22Rv1 (cell line): ENCODE results near the gene GARIN5B.
"Not testable (repeated sequence)": the region's sequence is repeated elsewhere in the genome, so short reads cannot be mapped to it uniquely, and the experiment has no call there.

Source experiments
- H3K27ac ChIP-seq: fragments of 450-650 bp; 2 replicates; pipeline ENCODE4 v1.5.1; 2017
- ZFX ChIP-seq: fragments of 450-650 bp; IDR thresholded peaks from 2 replicates; pipeline ENCODE4 v1.6.1; 2017; ENCODE audit warnings: antibody characterized with exemption, borderline replicate concordance
- TF ChIP-seq, protein P1 (sequence below): fragments of 450-650 bp; IDR thresholded peaks from 2 replicates; pipeline ENCODE4 v1.5.1; 2017; ENCODE audit warnings: mild to moderate bottlenecking

Gene GARIN5B

DNA sequence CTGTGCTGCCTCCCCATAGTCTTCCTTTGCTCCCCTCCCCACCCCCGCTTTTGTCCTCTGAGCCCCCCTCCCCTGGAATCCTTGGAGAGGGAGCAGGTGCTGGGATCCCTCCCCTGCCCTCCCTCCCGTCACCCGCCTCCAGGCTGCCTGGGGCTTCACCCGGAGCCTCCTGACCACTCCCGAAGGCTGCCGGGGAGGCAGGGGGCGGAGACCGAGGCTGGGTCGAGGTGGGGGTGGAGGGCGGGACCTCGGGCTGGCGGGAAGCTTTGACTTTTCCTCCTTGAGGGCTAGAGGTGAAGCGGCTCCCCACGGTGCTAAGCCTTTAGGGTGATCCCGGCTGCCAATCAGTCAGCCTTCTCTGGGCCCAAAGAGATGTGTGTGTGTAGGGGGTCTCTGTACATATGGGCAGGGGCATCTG lies 21.9 kb downstream of the GARIN5B start:
- TF ChIP-seq, protein P1, sequence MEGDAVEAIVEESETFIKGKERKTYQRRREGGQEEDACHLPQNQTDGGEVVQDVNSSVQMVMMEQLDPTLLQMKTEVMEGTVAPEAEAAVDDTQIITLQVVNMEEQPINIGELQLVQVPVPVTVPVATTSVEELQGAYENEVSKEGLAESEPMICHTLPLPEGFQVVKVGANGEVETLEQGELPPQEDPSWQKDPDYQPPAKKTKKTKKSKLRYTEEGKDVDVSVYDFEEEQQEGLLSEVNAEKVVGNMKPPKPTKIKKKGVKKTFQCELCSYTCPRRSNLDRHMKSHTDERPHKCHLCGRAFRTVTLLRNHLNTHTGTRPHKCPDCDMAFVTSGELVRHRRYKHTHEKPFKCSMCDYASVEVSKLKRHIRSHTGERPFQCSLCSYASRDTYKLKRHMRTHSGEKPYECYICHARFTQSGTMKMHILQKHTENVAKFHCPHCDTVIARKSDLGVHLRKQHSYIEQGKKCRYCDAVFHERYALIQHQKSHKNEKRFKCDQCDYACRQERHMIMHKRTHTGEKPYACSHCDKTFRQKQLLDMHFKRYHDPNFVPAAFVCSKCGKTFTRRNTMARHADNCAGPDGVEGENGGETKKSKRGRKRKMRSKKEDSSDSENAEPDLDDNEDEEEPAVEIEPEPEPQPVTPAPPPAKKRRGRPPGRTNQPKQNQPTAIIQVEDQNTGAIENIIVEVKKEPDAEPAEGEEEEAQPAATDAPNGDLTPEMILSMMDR: no peak
- no peak for TF ChIP-seq ZFX
- peak overlapping the region; percentile 97 for H3K27ac ChIP-seq

DNA sequence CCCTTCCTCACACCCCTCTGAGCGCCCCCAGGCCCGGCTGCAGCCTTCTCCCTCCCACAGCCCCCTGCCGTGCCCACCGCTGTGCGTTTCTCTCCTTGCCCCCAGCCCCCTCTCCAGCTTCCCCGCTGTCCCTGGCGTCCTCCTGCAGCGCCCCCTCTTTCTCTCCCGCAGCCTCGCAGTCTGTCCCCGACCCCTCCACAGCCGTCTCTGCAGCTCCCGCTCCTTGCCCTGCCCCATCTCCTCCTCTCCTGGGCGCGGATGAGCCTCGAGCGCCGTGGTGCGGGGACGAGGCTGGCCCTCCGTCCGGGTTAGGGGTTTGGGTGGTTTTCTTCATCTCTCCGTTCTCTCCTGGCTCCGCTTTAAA lies 22.3 kb downstream of the GARIN5B start:
- TF ChIP-seq, protein P1: no peak
- no peak for TF ChIP-seq ZFX
- peak overlapping the region; percentile 97 for H3K27ac ChIP-seq

DNA sequence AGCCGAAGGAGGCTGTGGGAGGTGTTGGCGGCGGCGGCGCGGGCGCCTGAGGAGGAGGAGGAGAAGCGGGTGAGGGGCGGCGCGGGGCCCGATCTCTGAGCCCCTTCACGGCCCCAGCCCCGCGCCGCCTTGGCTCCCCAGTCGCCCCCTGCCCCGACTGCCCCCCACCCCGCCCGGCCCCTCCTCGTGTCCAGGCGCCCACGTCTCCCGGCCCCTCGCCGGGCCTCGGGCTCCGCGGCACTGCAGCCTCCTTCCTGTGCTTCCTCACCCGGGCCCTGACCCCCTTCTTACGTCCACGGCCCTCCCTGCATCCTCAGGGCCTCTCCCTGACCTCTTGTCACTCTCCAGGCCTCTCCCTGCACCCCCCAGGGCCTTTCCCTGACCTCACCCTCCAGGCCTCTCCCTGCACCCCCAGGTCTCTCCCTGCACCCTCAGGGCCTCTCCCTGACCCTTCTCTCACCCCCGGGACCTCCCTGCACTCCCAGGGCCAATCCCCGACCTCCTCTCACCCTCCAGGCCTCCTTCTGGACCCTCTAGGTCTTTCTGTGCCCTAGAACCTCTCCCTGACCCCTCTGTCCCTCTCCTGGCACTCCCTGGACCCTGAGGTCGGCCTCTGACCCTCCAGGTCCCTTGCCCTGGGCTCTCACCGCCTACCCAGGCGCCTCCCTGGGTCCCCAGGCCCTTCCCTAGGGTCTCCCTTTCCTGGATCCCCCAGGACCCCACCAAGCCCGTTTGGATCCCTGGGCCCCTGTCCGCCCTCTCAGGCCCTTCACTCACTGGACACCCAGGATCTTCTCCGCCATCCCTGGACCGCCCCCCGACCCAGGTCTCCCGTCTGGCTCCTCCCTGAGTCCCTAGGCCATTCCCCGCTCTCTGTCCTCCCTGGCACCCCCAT lies 22.9 kb downstream of the GARIN5B start:
- H3K27ac ChIP-seq: peak overlapping the region; percentile 97
- TF ChIP-seq, protein P1: no peak
- TF ChIP-seq ZFX: no peak

DNA sequence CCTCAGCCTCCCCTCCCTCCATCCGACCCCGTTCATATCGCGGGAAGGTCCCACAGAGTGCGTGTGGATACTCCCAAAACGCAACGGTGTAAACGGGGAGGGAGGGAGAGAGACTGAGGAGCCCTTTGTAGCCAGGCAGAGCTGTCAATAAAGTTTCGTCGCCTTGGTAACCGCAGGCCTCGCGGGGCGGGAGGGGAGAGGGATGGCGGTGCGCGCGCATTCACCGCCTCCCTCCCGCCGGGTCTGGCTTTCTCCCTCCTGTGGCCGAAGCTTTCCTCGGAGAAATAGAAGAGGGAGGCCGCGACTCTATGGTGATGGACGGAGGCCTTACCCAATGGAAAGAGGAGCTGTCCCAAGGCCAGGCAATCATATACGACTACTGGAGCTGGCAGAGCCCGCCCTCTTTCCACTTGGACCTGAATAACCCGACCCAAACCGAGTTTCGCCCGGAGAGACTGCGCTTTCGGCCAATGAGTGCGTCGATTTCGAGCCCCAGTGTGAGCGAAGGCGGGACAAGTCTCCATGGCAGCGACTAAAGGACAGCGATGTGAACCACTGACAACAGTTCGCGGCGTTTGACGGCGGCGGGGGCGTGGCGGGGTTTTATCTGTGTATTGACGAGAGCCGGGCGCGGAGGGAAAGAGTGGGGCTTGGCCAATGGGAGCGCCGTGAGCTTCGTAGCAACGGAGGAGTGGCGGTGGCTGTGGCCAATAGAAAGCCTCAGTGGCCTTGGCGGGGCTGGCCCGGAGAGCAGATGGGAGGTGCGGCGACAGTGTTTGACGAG lies 23.8 kb downstream of the GARIN5B start, which contains the start of gene KMT5C:
KMT5C (plus strand) TSS at position 772 of the 784 bp plus-strand sequence. CDS start 2,061 bp downstream, outside the sequence.
- TF ChIP-seq, protein P1: peak; percentile 34; the same call in 1 of the 2 replicates
- no peak for TF ChIP-seq ZFX
- peak within 1 kb of the TSS; percentile 97 for H3K27ac ChIP-seq

DNA sequence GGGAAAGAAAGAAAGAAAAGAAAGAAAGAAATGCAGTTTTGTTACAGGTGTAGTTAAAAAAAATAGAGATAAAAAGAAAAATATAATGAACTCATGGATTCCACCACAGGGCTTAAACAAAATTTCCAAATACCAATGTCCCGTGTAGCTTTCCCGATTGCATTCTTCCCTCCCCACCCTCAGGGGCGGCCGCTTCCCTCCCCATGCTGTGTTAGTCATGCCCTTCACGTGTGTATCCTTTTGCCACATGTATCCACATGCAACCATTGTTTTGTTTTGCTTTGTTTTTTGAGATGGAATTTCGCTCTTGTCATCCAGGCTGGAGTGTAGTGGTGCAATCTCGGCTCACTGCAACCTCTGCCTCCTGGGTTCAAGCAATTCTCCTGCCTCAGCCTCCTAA lies 27.0 kb downstream of the GARIN5B start:
- TF ChIP-seq ZFX: no peak
- TF ChIP-seq, protein P1: no peak
- H3K27ac ChIP-seq: no peak overlapping the region

DNA sequence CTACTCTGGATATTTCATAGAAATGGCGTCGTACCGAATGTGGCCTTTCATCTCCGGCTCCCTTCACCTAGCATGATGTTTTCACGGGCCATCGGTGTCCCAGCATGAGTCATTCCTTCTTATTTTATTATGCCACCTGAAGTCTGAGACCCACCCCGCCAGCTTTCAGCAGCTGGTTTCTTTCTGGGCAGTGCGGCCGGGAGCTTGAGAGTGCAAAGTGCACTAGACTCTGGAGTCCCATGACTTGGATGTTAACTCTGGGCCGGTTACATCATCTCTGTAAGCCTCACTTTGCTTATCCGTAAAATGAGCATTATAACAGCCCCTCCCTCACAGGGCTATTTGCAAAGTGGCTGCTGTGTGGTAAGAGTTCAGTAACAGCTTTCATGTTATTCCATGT lies 29.2 kb downstream of the GARIN5B start:
- TF ChIP-seq, protein P1: no peak
- no peak for TF ChIP-seq ZFX
- H3K27ac ChIP-seq: no peak overlapping the region

DNA sequence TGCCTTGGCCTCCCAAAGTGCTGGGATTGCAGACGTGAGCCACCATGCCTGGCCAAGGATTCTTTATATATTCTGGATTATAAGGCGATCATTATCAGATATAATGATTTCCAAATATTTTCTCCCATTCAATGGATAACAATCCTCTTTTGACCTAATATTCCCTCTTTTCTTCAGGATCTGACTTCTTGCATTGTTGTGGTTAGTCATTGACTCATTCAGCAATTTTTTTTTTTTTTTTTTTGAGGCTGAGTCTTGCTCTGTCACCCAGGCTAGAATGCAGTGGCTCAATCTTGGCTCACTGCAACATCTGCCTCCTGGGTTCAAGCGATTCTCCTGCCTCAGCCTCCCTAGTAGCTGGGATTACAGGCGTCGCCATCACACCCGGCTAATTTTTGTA lies 33.3 kb downstream of the GARIN5B start:
- not testable (repeated sequence) for H3K27ac ChIP-seq

DNA sequence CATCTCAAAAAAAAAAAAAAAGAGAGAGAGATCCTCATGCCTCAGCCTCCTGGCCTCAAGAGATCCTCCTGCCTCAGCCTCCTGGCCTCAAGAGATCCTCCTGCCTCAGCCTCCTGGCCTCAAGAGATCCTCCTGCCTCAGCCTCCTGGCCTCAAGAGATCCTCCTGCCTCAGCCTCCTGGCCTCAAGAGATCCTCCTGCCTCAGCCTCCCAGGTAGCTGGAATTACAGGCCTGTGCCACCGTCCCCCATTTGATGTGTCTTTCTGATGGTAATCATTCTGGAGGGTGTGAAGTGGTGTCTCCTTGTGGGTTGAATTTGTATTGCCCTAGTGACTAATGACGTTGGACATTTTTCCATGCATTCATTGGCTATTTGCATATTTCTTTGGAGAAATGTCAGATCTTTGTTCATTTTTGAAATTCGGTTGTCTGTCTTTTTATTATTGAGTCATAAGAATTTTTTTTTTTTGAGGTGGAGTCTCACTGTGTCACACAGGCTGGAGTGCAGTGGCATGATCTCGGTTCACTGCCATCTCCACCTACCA lies 34.2 kb downstream of the GARIN5B start:
- H3K27ac ChIP-seq: not testable (repeated sequence)
